Measurements from ENCODE around the gene LRMDA. TPM values are rescaled to one million over a fixed set of nuclear protein-coding genes. Genes with fewer than 3 reads are reported as not detected.

Gene LRMDA
- total and polyA plus RNA-seq, 10 of the 15 experiments (the other 5 are each of a cell fraction or from before 2014, with no cell fraction given) = 0.07 to 0.54 (median 0.29) TPM; not detected in 4

DNA sequence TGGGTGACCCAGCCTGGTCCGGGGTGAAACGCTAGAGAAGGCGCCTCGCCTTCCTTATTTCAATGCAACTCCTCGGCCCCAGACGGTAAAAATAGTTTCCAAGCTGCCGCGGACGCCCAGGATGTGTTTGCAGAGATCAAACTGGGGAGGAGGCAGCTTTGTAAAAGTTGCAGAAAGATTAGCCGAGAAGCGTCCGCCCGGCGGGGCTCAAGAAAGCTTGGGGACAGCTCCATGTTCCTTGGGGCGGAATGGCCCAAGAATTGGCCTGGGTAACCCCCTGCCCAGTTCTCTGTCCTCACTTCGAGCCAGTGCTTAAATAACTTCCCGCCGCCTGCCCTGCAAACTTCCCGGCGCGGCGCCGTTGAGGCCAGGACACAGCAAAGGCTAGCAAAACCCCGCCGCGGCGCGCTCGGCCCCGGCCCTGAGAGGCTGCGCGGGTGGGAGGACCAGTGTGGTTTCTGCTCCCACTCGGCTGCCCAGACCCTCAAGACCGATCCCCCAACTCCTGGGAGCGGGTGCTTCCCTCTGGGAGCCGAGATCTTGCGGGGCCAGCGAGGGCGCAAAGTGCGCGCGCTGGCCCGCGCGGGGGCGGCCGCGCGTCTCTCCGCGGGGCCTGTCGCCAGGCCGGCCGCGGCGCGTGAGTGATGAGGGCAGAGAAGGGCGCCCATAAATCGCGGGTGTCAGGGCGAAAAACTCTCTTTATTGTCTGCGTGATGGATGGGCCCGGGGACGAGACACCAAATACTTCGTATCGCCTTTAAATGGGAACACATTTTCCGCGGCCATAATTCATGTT is 23.5 kb upstream of the LRMDA start:
- TF ChIP-seq BHLHE40 (IDR thresholded peaks at IDR 0.05; ENCODE audit: borderline replicate concordance in 1 of 2, low read depth in 2 of 2, low read length in 1 of 2) (peak in 1 of 2 experiments; percentile 27; a peak in 1 of 4 replicates), HDAC6 (IDR thresholded peaks at IDR 0.05; ENCODE audit: unreplicated experiment) (peak; percentile 70), IKZF1 (conservative IDR thresholded peaks at IDR 0.05) (0 out of 2 replicates have a peak, but pooled peaks have one; percentile 3), FOXK2 (IDR thresholded peaks at IDR 0.05) (no peak), ZNF24 (IDR thresholded peaks at IDR 0.05) (no peak), DPF2 (IDR thresholded peaks at IDR 0.05) (0 out of 2 replicates have a peak, but pooled peaks have one; percentile 21), EZH2 (IDR thresholded peaks at IDR 0.05; ENCODE audit: borderline replicate concordance, control insufficient read depth, low read depth, low read length) (peak; percentile 28; the same call in 1 of the 2 replicates)
- TF ChIP-seq, protein P1, sequence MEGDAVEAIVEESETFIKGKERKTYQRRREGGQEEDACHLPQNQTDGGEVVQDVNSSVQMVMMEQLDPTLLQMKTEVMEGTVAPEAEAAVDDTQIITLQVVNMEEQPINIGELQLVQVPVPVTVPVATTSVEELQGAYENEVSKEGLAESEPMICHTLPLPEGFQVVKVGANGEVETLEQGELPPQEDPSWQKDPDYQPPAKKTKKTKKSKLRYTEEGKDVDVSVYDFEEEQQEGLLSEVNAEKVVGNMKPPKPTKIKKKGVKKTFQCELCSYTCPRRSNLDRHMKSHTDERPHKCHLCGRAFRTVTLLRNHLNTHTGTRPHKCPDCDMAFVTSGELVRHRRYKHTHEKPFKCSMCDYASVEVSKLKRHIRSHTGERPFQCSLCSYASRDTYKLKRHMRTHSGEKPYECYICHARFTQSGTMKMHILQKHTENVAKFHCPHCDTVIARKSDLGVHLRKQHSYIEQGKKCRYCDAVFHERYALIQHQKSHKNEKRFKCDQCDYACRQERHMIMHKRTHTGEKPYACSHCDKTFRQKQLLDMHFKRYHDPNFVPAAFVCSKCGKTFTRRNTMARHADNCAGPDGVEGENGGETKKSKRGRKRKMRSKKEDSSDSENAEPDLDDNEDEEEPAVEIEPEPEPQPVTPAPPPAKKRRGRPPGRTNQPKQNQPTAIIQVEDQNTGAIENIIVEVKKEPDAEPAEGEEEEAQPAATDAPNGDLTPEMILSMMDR (IDR thresholded peaks at IDR 0.05 in 2 of 3, conservative IDR thresholded peaks at IDR 0.05 in 1 of 3; ENCODE audit: control insufficient read depth in 2 of 3, extremely low read depth in 1 of 3, insufficient read depth in 1 of 3, low read depth in 3 of 3, low read length in 3 of 3) = peak in 1 of 3 experiments; percentile 7; a peak in 1 of 6 replicates
- H3K27ac ChIP-seq (ENCODE audit: control insufficient read depth, insufficient read depth) = no peak overlapping the region
- WGBS (ENCODE audit: insufficient coverage, insufficient replicate concordance, low lambda C conversion rate, missing lambda C conversion rate) = 16% methylated on average over 54 of the region's 68 CpGs
- no peak for ATAC-seq
- RAD21 ChIA-PET (ENCODE audit: unreplicated experiment) = no interaction called here
- H3K36me3 ChIP-seq (ENCODE audit: control insufficient read depth in 2 of 2, insufficient read depth in 2 of 2, low read length in 1 of 2) = no peaks in the 10 kb centered on the region
- POLR2A ChIA-PET = interaction anchor here (0.6 kb wide), 1 partner anchor 195 kb away, joined by 3 read pairs; no protein-coding TSS in a partner anchor
- no peaks in the 10 kb centered on the region for H3K79me2 ChIP-seq (ENCODE audit: control insufficient read depth, insufficient read depth, low read length)
- intact Hi-C loops (cut with micrococcal nuclease; ENCODE audit: unreplicated experiment) (loop anchor here (10.0 kb wide), 2 partner anchors 237 to 897 kb away; no protein-coding TSS in a partner anchor), in situ Hi-C loops (cut with MboI) (no loop called here)
- H3K9me3 ChIP-seq (replicated peaks; ENCODE audit: control insufficient read depth, insufficient read depth, low read length) = no peaks in the 10 kb centered on the region; the same call in 2 of the 3 replicates
- no peak for FAIRE-seq
- H3K4me1 ChIP-seq (ENCODE audit: control insufficient read depth, insufficient read depth, low read length) = no peaks in the 10 kb centered on the region
- H3K9ac ChIP-seq (ENCODE audit: control insufficient read depth, insufficient read depth, low read length) = no peak overlapping the region
- SMC1A ChIA-PET (ENCODE audit: uncharacterized antibody, unreplicated experiment) = interaction anchor here (0.9 to 1.7 kb wide), 4 partner anchors 20 to 244 kb away, joined by 3 to 4 read pairs (median 4); no protein-coding TSS in a partner anchor
- peaks cover 7% of the 10 kb centered on the region in 2 experiments; a peak in 3 of 4 replicates for H3K27me3 ChIP-seq (replicated peaks in 1 of 2; ENCODE audit: control insufficient read depth in 2 of 2, insufficient read depth in 2 of 2, low read length in 1 of 2)
- BruUV-seq (replicated peaks) = no TSS peak
- H3K4me3 ChIP-seq = no peak overlapping the region
- H3K4me2 ChIP-seq (ENCODE audit: control insufficient read depth, insufficient read depth) = no peak overlapping the region
- no peak for DNase-seq (ENCODE audit: low read depth, low spot score)
- no peaks in the 10 kb centered on the region for H4K20me1 ChIP-seq (ENCODE audit: control insufficient read depth, insufficient read depth)
- H2AFZ ChIP-seq (ENCODE audit: control insufficient read depth, low read depth, low read length) = no peak overlapping the region
- CTCF ChIA-PET = interaction anchor here (1.1 kb wide), 1 partner anchor 243 kb away, joined by 4 read pairs; no protein-coding TSS in a partner anchor

Data from GM12878 (cell line).